ENCODE results near the gene GCNT1. TPM values are rescaled to one million over a fixed set of nuclear protein-coding genes. Genes with fewer than 3 reads are reported as not detected.

GCNT1 gene
- total RNA-seq, 1 experiment from 2014 or later, result 17.2 TPM

DNA sequence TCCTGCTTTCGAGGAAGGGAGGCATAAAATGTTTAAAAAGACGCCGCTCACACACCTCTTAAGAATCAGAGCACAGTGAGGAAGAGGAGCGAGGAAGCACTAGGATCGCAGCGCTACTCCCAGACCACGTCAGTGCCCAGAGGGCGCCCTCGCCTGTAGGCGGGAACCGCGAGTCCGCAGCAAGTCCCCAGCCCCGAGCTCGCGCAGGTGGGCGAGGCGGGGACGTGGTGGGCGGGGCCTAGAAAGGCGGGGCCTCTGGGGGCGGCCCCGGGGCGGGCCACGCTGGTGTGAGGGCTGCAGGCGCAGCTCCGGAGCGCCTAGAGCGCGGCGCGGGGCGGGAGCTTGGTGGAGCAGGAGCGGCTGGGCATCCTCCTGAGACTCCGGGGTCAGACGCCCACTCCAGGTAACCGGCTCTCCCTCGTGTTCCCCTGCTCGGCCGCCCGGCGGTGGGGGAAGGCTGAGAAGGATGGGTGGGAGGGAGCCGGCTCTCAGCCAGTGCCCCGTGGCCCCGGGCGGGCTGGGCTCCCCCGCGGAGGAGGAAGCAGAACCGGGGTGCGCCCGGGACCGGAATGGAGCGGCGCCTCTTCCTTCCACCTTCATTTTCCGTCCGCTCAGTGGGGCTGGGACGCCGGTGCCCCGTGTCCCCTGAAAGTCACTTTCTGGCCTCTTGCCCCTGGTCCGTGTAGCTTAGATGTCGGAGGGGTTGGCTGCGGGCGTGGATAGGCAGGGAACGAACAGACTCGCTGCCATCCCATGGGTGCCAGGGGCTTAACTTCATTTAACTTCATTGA is at the start of gene GCNT1 (continued):
- TF ChIP-seq, protein P1, sequence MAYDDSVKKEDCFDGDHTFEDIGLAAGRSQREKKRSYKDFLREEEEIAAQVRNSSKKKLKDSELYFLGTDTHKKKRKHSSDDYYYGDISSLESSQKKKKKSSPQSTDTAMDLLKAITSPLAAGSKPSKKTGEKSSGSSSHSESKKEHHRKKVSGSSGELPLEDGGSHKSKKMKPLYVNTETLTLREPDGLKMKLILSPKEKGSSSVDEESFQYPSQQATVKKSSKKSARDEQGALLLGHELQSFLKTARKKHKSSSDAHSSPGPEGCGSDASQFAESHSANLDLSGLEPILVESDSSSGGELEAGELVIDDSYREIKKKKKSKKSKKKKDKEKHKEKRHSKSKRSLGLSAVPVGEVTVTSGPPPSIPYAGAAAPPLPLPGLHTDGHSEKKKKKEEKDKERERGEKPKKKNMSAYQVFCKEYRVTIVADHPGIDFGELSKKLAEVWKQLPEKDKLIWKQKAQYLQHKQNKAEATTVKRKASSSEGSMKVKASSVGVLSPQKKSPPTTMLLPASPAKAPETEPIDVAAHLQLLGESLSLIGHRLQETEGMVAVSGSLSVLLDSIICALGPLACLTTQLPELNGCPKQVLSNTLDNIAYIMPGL (CRISPR knock-in tag; IDR thresholded peaks at IDR 0.05), result no peak; the same call in none of the 2 replicates
- peak; percentile 44; the same call in 1 of the 2 replicates for TF ChIP-seq FOXK1 (CRISPR knock-in tag; IDR thresholded peaks at IDR 0.05)
- TF ChIP-seq ZNF138 (CRISPR knock-in tag; conservative IDR thresholded peaks at IDR 0.05), result no peak
- TF ChIP-seq E2F1 (CRISPR knock-in tag; IDR thresholded peaks at IDR 0.05), result no peak
- TF ChIP-seq NR1H2 (CRISPR knock-in tag; IDR thresholded peaks at IDR 0.05), result no peak
- TF ChIP-seq SMAD4 (CRISPR knock-in tag; IDR thresholded peaks at IDR 0.05), result no peak
- TF ChIP-seq SOX15 (CRISPR knock-in tag; IDR thresholded peaks at IDR 0.05), result no peak
- TF ChIP-seq ERG (CRISPR knock-in tag; IDR thresholded peaks at IDR 0.05), result no peak
- TF ChIP-seq, protein P2, sequence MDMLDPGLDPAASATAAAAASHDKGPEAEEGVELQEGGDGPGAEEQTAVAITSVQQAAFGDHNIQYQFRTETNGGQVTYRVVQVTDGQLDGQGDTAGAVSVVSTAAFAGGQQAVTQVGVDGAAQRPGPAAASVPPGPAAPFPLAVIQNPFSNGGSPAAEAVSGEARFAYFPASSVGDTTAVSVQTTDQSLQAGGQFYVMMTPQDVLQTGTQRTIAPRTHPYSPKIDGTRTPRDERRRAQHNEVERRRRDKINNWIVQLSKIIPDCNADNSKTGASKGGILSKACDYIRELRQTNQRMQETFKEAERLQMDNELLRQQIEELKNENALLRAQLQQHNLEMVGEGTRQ (CRISPR knock-in tag; IDR thresholded peaks at IDR 0.05), result no peak
- no peak for TF ChIP-seq KAT7 (CRISPR knock-in tag; IDR thresholded peaks at IDR 0.05; ENCODE audit: borderline replicate concordance)
- TF ChIP-seq, protein P3, sequence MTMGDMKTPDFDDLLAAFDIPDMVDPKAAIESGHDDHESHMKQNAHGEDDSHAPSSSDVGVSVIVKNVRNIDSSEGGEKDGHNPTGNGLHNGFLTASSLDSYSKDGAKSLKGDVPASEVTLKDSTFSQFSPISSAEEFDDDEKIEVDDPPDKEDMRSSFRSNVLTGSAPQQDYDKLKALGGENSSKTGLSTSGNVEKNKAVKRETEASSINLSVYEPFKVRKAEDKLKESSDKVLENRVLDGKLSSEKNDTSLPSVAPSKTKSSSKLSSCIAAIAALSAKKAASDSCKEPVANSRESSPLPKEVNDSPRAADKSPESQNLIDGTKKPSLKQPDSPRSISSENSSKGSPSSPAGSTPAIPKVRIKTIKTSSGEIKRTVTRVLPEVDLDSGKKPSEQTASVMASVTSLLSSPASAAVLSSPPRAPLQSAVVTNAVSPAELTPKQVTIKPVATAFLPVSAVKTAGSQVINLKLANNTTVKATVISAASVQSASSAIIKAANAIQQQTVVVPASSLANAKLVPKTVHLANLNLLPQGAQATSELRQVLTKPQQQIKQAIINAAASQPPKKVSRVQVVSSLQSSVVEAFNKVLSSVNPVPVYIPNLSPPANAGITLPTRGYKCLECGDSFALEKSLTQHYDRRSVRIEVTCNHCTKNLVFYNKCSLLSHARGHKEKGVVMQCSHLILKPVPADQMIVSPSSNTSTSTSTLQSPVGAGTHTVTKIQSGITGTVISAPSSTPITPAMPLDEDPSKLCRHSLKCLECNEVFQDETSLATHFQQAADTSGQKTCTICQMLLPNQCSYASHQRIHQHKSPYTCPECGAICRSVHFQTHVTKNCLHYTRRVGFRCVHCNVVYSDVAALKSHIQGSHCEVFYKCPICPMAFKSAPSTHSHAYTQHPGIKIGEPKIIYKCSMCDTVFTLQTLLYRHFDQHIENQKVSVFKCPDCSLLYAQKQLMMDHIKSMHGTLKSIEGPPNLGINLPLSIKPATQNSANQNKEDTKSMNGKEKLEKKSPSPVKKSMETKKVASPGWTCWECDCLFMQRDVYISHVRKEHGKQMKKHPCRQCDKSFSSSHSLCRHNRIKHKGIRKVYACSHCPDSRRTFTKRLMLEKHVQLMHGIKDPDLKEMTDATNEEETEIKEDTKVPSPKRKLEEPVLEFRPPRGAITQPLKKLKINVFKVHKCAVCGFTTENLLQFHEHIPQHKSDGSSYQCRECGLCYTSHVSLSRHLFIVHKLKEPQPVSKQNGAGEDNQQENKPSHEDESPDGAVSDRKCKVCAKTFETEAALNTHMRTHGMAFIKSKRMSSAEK (CRISPR knock-in tag; IDR thresholded peaks at IDR 0.05; ENCODE audit: borderline replicate concordance), result no peak
- TF ChIP-seq PRDM15 (CRISPR knock-in tag; IDR thresholded peaks at IDR 0.05), result peak; percentile 72
- peak; percentile 72; the same call in 1 of the 2 replicates for TF ChIP-seq MAX (CRISPR knock-in tag; IDR thresholded peaks at IDR 0.05)
- no peak for TF ChIP-seq TCF7 (CRISPR knock-in tag; IDR thresholded peaks at IDR 0.05; ENCODE audit: low read depth)

All from WTC11 (cell line).